ENCODE data around the gene SGMS2. TPM values are rescaled to one million over a fixed set of nuclear protein-coding genes. Genes with fewer than 3 reads are reported as not detected.

Gene SGMS2
- total RNA-seq, 1 donor from 2014 or later, result 44.8 TPM

Other genes starting within 250 kb of the SGMS2 start
- gene PAPSS1, start 104.7 kb upstream of the SGMS2 start, total RNA-seq, result 41.8 and 51.6 TPM in 2 replicates
- 4.0 and 6.2 TPM in 2 replicates for gene CYP2U1, start 106.6 kb downstream of the SGMS2 start, total RNA-seq
- gene HADH, start 165.0 kb downstream of the SGMS2 start, total RNA-seq, result 7.3 and 7.5 TPM in 2 replicates

All from dermis microvascular lymphatic vessel endothelial cell (primary cell).